ENCODE measurements around the gene RNF2.

GRCh38 chr1:185096531-185096930, 51.2 kb downstream of the RNF2 start:
- no peak for TF ChIP-seq EZH2phosphoT487 (IDR thresholded peaks at IDR 0.05; ENCODE audit: insufficient read depth, low read depth)
- TF ChIP-seq EZH2 (IDR thresholded peaks at IDR 0.05; ENCODE audit: insufficient read depth, poor library complexity, severe bottlenecking): no peak
